ENCODE results near the gene RASA3.

Gene RASA3

DNA sequence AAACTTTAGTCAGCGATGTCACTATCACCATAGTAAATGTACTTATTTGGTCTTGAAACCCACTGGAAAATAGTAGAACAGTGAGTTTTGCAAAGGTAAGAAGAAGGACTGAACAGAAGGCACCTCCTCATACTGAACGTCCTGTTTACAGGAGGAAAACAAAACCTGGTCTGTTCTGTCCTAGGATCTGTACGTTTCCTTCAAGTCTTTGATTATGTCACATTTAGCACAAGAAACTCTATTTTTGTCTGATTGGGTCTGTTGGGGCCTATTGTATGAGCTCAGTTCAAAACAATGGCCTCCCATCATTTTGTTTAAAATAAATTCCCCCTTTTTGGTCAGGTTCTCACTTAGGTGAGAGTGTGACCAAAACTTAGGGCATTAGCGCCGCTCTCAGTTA is 35.5 kb upstream of the RASA3 start:
- H3K4me3 ChIP-seq (ENCODE audit: low read length), result no peak overlapping the region

DNA sequence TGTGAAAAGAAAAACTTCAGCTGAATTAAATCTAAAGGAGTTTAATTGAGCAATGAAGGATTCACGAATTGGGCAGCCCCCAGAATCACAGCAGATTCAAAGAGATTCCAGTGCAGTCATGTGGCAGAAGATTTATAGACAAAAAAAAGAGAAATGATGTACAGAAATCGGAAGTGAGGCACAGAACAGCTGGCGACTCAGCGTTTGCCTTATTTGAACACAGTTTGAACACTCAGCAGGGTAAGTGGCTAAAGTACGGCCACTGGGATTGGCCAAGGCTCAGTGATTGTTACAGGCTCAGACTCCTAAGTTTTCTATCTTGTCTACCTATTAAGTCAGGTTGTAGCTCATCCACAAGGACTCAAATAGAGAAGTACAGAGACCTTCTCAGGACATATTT is 35.0 kb upstream of the RASA3 start:
- DNase-seq (ENCODE audit: low read depth), result no peak
- H3K4me3 ChIP-seq (ENCODE audit: low read length), result no peak overlapping the region
- TF ChIP-seq, protein P1, sequence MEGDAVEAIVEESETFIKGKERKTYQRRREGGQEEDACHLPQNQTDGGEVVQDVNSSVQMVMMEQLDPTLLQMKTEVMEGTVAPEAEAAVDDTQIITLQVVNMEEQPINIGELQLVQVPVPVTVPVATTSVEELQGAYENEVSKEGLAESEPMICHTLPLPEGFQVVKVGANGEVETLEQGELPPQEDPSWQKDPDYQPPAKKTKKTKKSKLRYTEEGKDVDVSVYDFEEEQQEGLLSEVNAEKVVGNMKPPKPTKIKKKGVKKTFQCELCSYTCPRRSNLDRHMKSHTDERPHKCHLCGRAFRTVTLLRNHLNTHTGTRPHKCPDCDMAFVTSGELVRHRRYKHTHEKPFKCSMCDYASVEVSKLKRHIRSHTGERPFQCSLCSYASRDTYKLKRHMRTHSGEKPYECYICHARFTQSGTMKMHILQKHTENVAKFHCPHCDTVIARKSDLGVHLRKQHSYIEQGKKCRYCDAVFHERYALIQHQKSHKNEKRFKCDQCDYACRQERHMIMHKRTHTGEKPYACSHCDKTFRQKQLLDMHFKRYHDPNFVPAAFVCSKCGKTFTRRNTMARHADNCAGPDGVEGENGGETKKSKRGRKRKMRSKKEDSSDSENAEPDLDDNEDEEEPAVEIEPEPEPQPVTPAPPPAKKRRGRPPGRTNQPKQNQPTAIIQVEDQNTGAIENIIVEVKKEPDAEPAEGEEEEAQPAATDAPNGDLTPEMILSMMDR (IDR thresholded peaks at IDR 0.05; ENCODE audit: insufficient read depth, low read depth, low read length, missing control alignments), result no peak

More for the DNA sequence above, 35.5 kb upstream of the RASA3 start:
- TF ChIP-seq, protein P1 (IDR thresholded peaks at IDR 0.05; ENCODE audit: insufficient read depth, low read depth, low read length, missing control alignments), result no peak
- DNase-seq (ENCODE audit: low read depth), result no peak

DNA sequence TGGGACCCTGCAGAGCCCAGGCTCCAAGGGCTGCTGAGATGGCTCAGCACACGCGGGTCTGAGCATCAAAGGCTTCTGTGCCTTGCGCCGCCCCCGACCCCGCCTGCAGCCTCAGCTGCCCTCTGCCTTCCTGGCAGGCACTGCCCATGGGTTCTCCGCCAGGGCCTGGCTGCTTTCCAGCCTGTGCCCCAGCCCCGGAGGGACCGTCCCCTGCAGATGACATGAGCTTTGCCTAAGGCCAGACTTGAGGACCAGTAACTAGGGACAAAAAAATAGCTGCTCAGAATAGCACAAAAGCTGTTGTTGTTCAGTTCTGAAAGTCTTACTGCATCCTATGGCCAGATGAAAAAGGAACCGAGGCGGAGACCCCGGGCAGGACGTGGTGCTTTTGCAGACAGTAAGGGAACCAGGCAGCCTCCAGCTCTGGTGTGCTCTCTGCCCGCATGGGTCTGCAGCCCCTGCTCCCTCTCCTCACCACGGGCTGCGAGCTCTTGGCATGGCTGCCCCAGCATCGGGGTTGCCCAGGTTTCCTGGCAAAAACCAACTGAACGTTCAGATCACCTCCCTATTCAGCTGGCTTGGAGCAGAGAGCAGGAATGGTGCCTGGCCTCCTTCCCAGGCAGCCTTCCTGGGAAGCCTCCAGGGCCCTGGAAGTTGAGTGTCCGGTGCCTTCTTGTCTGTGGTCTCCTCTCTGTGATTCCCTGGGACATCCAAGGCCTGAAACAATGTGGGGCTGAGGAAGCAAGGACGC is 34.1 kb upstream of the RASA3 start:
- DNase-seq (ENCODE audit: low read depth), result no peak
- TF ChIP-seq, protein P1 (IDR thresholded peaks at IDR 0.05; ENCODE audit: insufficient read depth, low read depth, low read length, missing control alignments), result no peak
- no peak overlapping the region for H3K4me3 ChIP-seq (ENCODE audit: low read length)

DNA sequence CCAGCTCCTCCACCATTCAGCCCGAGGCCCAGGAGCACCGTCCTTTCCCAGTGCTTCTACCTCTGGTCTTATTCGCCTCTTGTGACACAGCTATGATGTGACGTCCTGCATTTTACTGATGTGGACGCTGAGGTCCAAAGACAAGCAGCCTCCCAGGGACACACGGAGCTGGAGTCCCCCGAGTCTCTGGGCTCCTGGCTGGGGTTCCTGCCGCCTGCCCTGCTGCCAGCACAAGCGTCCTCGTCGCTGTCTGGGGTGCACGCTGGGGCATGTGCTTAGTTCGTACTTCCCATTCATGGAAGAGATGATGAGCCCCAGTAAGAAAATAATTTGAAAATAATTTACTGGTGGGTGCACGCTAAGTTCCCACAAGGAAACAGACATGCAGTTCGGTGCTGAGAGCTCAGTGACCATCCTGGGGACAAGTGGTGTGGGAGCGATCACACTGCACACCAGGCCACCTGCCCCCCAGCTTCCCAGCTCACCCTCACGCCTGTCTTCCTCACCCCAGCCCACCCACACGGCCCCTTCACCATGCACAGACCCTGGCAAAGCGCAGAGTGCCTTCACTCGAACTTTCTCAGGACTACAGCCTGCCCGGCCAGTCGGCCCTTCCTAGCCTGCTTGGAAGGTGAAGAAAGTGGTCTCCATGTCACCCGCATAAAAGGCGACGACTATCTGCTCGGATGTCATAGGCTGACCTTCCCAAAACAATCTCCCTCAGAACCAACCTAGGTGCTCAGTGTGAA is 32.4 kb upstream of the RASA3 start:
- DNase-seq (ENCODE audit: low read depth), result no peak
- no peak overlapping the region for H3K4me3 ChIP-seq (ENCODE audit: low read length)
- TF ChIP-seq, protein P1 (IDR thresholded peaks at IDR 0.05; ENCODE audit: insufficient read depth, low read depth, low read length, missing control alignments), result no peak

DNA sequence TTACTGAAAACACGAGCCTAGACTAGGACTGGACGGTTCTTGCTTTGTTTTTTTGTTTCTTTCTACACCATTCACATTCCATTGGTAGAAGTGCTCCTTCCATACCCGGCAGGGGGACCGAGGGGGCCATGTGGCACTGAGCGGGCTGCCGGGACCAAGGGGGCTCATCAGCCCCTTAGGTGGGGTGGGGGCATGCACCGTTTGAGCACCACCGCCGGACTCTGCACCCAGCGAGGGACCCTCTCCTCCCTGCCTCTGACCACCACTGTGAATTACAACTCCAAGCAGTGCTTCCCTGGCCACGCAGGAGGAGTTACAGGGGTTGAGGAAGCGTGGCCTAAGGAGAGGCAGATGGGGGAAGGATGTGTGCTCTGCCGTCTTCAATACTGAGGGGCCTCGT is 31.6 kb upstream of the RASA3 start:
- TF ChIP-seq, protein P1 (IDR thresholded peaks at IDR 0.05; ENCODE audit: insufficient read depth, low read depth, low read length, missing control alignments), result no peak
- no peak for DNase-seq (ENCODE audit: low read depth)
- H3K4me3 ChIP-seq (ENCODE audit: low read length), result no peak overlapping the region

DNA sequence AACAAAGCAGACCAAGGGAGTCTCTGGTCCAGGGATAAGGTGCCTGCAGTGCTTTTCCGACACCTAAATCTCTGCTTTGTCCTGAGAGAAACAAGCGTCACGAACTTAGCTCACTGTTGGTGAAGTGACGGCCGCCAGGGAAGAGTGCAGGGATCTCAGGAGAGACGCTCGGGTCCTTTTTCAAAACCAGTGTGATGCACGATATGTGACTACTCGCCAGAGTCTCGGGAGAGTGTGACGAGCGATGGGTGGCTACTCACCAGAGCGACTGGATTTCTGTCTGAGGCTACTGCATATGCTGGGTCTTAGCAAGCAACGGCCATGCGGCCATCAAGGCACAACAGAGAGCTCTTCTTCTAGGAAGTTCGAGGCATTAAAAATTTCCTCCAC is 30.1 kb upstream of the RASA3 start:
- no peak for DNase-seq (ENCODE audit: low read depth)
- TF ChIP-seq, protein P1 (IDR thresholded peaks at IDR 0.05; ENCODE audit: insufficient read depth, low read depth, low read length, missing control alignments), result no peak
- H3K4me3 ChIP-seq (ENCODE audit: low read length), result no peak overlapping the region

Data from epithelial cell of esophagus (primary cell).